ENCODE measurements around the gene ZBTB2.

Gene ZBTB2, protein sequence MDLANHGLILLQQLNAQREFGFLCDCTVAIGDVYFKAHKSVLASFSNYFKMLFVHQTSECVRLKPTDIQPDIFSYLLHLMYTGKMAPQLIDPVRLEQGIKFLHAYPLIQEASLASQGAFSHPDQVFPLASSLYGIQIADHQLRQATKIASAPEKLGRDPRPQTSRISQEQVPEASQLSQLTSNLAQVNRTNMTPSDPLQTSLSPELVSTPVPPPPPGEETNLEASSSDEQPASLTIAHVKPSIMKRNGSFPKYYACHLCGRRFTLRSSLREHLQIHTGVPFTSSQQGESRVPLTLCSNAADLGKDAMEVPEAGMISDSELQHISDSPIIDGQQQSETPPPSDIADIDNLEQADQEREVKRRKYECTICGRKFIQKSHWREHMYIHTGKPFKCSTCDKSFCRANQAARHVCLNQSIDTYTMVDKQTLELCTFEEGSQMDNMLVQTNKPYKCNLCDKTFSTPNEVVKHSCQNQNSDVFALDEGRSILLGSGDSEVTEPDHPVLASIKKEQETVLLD

DNA sequence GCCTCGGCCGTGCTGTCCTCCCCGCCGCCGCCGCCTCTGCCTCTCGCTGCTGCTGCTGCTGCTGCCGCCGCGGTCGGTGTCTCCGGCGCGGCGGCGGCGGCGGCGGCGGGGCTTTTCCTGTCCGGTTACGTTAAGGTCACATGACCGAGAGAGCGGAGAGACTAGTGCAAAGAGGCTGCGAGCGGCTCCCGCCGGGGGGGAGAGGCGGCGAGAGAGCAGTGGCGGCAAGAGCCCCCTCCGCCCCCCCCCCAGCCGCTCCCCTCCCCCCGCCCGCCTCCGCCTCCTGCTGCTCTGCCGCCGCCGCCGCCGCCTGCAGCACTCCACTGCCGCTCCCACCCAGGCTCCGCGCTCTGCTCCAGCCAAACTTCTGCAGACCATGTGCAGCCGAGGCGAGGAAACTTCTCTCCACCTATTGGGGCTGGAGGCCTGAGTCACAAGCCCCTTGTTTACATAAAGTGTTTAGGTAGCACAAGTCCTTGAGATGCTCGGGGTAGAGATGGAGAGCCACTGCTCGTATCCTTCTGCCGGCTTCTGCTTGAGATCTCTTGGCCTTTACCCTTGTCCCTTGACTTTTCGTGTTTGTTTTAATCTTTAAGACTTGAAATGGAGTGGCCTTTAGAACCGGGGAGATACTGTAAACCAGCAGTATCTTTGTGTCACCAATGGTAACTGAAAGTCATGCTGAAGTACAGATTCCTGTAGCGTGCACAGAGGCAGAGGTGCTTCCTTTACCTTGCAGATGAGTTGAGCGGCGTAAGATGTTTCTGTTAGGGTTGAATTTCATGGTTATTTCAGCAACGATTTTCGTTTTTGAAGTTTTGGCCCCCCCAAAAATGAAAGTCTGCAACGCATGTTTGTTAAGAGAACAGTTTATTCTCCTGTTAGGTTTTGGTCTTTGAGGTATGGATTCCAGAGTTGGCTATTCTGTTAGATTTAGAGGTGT, at the start of gene ZBTB2:
ZBTB2 (minus strand) TSS at position 89 of the 943 bp plus-strand sequence. CDS start 17,922 bp downstream, outside the sequence.
- DNase-seq, result peak; percentile 94

DNA sequence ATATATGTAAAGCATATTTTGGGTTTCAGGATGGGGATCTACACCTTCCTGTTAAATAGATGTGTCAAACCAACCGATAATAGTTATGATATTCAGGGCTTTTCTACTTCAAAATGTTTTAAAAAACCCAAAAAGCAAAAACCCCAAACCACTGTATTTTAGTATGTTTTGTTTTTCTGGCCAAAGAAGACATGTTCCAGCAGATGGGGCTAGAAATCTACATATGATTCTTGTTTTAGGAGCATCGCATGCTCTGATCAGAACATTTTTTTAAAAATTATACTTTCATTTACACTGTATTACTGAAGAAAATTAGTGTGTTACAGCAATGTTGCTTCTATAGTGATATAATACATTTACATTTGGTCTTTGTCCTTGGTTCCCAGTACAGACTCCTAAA, 49.6 kb upstream of the ZBTB2 start:
- DNase-seq, result no peak

DNA sequence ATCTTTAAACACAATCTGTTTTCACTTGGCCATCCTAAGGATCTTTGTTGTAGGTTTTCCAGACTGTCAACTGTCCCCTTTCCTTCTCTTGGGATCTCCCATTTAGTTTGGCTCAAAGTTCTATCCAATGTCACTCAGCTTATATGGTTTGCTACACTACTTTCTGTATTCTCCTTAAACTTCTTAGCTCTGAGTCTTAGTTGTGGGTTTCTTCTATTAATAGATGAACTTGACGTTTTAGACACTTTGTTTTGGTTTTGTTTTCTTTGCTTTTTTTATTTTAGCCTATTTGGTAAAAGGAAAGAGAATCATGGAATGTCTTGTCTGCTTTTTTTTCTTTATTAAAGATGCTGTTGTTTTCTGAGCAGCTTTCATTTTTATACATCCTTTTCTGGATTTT, 49.1 kb upstream of the ZBTB2 start:
- no peak for DNase-seq

DNA sequence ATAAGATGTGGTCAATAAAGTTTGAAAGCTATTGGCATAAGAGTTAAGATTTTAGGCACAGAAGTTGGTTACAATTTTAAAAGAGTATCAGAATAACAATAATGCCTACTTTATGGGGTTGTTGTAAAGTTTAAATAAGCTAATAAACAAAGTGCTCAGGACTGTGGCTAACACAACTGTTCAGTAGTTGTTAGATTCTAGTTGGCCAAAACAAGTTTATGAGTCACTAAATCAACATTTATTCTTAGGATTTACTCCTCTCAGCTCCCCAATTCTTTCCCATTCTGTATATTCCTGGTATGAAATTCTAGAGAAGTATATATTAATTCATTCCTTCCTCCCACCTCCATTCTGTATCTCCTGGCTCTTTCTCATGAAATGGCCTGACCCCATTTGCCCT, 46.0 kb upstream of the ZBTB2 start:
- no peak for DNase-seq

DNA sequence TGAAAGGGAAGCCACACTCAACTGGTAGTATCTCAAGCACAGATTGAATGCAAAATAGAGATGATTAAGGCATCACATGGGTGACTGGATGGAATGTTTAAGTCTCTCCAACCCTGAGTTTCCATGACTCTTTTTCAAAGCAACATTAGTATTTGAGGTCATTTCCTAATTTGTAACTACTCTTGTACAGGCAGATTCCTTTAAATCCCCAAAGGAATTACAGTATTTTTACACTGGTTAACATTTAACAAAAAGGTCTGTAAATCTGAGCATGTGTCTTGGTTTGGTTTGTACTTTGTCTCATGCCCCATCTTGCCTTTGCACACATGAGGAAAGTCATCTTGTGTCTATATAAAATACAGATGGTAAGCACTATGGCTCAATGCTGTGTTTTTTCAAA, 45.4 kb upstream of the ZBTB2 start:
- no peak for DNase-seq

DNA sequence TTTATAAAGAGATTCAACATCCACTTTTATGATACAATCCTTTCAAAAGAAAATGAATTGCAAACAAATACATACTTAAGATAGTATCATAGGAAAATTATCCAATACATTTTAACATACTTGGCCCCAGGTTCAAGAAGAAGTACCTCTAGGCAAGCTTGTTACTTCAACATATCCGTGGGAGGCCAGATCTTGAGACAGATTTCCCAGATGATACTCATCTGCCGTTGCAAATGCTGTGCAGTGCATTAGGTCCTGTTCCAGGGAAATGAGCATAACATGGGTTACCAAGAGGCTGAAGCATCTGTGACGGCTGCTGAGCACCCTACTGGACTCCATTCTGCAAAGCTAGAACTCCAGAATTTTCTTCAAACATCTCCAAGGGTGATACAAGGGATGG, 44.9 kb upstream of the ZBTB2 start:
- no peak for DNase-seq

DNA sequence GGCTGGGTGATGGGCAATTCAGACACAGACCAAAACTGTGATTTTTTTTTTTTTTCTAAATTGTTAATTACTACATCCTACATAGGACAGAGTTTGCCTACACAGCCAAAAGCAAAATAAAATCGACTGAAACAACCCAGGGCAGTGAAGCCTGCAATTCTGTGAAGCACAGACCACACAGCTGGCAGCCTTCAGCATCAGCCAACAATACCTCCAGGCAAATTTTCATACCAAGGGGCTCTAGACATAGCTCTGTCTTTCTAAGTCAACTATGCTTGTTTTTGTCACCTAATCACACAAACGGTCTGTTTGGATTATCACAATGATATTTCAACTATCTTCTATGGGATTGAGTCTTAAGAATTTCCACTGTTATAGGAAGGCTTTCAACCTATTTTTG, 43.0 kb upstream of the ZBTB2 start:
- no peak for DNase-seq

DNA sequence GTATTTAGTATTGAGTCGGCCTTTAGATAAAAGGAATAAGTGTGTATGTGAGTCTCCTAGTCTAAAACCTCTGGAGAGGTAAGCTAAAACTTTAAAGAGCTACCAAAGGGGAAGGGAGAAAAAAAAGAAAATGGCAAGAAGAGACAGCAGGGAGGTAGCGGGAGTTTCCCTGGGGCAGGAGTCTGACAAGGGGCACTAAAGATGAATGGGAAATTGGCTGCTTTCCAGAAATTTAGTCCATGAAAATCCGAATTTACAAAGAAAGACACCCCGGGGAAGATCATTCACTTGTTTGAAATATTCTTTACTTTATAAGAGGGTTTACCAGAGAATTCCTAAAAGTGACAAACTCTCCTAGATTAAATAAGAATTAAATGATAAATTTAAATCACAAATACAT, 41.3 kb upstream of the ZBTB2 start:
- DNase-seq, result peak; percentile 62

DNA sequence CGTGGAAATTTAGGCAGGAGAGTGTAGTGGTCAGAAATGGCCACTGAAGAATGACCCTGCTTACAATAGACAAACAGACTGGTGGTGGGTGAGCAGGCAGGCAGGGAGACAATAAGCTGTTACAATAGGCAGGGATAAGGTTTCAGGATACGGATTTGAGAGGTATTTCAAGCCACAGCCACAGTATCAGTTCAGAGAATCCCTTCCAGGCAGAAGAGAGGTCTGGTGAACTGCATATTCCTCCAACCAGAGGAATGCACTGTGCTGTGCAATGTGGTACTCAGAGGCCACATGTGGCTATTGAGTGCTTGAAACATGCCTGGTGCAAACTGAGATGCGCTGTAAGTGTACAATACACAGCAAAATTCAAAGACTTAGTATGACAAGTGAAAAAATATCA, 40.0 kb upstream of the ZBTB2 start:
- DNase-seq, result no peak

DNA sequence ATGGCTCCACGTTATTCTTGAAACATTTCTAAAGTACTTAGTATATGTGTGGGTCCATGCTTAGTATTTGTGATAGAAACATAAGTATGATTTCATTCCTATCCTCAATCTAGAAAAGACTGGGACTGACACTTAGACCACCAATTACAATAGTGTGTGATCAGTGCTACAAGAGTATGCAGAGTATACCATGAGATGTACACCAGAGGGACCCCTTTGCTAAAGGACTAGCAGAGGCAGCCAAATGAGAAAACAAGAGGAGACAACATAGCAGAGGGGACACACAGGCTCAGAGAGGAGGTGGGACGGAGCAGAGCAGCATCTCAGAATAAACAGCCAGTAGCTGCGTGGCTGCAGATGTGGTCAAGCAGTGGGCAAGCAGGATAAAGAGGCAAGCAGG, 39.5 kb upstream of the ZBTB2 start:
- DNase-seq, result peak; percentile 6

DNA sequence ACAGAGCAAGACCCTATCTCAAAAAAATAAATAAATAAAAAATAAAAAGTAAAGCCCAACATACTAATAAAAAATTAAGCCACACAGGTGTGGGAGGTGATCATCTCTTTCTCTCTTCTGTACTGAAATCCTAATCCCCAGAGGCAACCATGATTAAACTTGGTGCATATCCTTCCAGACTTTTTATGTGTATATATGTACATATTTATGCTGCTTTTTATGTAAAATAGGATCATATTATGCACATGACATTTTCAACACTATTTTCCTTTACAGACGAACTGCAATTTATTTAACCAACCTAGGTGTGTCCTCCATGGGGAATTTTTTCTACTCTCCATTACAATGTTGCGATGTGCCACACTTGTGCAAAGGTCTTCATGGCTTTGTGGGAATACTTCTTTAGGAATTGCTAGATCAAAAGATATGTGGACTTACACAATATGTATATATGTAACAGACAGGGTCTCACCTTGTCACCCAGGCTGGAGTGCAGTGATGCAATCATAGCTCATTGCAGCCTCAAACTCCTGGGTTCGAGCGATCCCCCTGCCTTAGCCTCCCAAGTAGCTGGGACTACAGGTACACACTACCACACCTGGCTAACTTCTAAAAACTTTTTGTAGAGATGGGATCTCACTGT, 36.9 kb upstream of the ZBTB2 start:
- no peak for DNase-seq

DNA sequence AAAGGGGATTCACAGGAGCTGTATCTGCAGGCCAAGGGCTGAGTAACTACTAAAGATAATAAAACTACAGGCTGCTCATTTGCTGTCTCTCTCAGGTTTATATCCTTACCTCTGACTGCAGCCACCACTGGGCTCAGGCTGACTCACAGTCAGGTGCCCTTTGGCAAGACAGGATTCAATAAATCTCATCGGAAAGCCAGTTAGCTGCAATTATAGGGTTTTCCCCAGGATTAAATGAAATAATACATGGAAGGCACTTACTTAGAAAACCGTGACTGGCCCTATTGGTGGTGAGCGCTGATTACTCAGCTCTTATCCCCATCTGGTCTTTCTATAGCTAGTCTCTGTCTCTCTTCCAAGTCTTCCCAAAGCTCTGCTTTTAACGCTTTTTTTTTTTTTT, 34.2 kb upstream of the ZBTB2 start:
- DNase-seq, result no peak

DNA sequence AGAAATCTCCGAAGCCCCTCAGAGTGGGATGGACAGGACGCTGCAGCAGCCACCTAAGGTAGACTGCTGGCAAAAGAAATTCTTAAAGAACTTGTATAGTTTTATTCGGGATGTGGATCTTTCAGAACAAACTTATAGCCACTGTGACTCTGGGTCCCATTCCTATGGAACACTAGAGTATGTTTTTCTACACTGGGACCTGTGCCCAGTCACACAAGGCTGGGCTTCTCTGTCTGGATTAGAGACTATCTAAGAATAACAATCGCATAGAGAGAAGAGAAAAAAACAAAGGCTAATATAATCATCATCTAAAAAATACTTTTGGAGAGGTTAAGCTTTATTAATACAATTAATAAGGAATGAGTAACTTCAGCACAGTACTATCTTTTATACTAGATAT, 31.6 kb upstream of the ZBTB2 start:
- DNase-seq, result no peak

DNA sequence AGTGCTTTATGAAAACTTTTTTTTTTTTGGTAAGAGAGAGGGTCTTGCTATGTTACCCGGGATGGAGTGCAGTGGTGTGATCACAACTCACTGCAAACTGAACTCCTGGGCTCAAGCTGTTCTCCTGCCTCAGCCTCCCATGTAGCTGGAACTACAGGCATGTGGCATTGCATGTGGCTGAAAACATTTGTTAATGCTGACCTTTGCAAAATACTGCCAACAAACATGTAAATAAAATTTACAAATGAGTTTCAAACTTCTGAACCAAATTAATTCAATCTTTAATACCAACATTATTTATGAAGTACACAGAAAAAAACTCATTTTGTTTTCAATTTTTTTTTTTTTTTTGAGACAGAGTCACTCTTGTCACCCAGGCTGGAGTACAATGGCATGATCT, 26.1 kb upstream of the ZBTB2 start:
- no peak for DNase-seq

DNA sequence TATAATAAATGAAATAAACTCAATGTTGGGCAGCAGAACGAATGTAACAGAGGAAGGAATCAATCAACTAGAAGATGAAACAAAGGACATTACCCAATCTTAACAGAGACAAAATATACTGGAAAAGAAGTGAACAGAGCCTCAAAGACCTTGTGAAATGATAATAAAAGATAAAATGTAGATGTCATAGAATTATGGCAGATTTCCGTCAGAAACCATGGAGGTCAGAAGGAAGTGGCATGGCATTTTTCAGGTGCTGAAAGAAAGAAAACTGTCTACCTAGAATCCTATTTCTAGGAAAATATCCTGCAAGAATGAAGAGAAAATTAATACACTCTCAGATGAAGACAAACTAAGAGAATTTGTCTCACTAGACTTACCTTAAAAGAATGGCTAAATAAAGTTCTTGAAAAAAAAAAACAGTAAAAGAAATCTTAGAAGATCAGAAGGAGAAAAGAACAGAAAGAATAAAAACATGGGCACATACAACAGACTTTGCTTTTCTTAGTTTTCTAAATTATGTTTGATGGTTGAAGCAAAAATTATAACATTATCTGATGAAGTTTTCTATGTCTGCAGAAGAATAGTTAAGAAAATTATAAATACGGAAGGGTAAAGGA, 23.4 kb upstream of the ZBTB2 start:
- DNase-seq, result no peak

DNA sequence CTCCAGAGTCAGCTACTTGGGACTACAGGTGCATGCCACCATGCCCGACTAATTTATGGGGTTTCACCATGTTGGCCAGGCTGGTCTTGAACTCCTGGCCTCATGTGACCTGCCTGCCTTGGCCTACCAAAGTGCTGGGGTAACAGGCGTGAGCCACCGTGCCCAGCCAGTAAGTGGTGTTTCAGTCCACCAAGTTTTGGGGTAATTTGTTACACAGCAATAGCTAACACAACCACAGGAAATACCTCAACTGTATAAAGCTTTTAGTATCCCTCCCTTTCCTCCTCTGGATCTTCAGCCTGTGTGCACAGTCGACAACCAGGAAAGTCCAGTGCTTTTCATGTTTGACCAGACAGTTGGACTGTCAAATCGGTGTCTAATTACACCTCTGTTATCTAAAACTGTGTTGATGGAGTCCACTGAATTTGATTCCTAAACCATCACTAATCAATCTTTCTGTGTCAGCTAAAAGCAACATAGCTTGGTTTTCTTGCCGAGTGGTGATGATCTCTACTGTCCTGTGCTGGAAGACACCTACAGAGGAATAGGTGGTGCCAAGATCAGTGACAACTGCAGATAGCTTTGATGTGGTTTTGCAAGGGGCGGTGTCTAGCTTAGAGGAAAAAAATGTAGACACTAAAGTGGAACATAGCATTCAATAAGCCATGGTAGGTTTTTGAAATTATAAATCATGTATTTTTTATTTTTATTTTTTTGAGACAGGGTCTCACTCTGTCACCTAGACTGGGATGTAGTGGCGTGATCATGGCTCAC, 22.2 kb upstream of the ZBTB2 start:
- DNase-seq, result no peak

DNA sequence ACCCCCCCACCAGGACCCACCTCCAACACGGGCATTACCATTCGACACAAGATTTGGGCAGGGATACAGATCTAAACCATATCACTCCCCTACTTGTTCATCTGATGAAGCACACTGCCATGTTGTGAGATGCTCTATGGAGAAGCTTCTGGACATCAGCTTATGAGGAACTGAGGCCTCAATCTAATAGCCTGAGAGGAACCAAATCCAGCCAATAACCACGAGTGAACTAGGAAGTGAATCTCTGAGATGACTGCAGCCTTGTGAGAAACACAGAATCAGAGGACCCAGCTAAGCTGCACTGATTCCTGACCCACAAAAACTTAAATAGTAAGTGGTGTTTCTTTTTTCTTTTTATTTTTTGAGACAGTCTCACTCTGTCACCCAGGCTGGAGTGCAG, 21.6 kb upstream of the ZBTB2 start:
- no peak for DNase-seq

DNA sequence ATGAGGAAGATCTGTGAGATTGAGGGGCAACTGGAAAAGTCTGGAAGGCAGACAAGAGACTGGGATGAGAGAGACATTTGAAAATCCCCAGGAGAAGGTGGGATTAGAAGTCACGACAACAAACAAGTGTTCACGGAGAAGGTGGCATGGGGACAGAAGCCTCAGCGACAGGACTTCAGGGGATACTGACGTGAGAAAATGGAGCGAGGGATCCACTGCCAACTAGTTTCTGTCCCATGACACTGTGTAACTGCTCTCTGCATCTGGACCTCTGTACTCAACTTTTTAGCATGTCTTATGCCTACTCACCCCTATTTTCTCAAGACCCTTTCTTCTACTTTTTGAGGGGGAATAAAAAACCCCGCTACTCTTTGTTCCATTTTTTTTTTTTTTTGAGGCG, 18.3 kb upstream of the ZBTB2 start:
- DNase-seq, result no peak

DNA sequence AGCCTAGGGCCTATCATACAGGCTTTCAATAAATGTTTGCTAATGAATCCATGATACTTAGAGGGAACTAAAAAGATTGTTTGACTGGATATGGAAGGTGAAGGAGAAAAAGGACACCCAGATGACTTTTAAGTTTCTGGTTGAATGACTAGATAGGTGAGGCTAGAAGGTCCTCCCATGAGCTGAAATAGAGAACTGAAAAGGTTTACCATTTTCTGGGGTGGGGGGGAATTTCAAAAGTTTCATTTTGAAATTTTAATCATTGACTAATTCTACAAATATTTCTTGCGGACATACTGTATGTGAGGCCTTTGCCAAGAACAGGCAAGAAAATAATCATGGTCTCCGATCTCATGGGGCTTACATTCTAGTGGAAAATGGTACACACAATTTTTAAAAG, 17.9 kb upstream of the ZBTB2 start:
- DNase-seq, result no peak

DNA sequence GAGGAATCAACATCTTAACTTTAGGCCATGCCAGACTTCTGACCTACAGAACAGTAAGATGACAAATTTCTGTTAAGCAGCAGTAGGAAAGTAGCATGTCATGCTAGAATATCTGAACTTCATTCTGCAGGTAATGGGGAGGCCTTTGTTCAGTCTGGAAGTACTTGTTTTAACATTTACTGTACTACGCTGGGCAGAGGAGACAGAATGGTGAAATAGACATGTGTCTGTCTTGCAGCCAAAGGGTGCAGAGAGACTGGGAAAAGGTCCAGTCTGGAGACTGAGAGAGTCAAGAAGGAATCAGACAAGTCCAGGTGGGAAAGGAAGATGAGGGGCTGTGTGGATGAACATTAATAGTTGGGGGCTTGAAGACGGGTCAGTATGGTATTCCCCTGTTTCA, 17.5 kb upstream of the ZBTB2 start:
- DNase-seq, result no peak

DNA sequence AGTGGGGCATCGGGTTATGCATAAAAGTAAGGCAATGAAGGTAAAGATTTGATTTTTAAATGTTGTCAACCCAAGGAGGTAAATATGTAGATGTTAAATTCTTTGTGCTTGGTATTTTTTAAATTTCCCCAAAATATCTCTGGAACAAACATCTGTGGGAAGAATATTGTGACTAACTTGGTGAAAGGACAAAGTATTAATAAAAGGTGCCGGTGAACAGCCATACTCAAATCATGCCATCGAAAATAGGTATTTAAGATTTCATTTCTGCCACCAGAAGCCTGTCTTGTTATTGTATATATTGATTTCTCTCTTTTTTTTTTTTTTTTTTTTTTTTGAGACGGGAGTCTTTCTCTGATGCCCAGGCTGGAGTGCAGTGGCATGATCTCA, 12.6 kb upstream of the ZBTB2 start:
- no peak for DNase-seq

DNA sequence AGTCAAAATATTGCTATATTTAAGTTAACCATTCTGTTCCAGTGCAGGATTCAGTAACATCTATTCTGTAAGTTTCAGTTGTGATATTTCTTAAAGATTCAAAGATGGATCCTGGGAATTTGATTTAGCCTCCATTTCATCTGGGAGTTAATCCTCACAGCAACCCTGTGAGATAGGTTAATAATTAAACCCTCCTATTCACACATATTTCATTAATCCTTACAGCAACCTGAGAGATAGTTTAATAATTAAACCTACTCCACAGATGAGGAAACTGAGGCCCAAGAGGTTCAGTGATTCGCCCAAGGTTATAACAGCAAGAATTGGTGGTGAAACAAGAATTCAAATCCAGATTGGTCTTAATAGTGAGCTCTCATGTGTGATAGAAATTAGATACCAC, 10.9 kb upstream of the ZBTB2 start:
- DNase-seq, result no peak

All from NCI-H69 (cell line).